ENCODE results near the gene PDE7B. TPM values are rescaled to one million over a fixed set of nuclear protein-coding genes. Genes with fewer than 3 reads are reported as not detected.

Gene PDE7B
- total RNA-seq, 2 experiments from 2014 or later, result 0.38 to 0.40 TPM

DNA sequence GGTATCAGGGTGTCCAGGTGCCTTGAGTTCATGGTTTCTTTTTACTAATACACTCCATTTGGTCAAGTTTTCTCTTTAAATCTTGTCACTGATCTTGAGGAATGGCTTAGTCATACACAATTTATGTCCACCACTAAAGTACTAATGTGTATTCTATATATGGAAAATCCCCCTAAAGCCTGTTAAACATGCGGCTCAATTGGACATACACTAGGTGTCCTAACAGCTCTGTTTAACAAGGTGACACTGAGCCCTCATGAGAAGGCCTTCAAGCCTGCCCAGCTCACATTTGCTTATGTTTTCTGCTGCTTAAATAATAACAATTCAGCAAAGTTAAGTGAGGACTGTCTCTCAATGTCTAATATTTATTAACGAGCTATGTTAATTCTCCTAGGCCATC, 31.5 kb downstream of the PDE7B start:
- POLR2A ChIA-PET, result no interaction called here

DNA sequence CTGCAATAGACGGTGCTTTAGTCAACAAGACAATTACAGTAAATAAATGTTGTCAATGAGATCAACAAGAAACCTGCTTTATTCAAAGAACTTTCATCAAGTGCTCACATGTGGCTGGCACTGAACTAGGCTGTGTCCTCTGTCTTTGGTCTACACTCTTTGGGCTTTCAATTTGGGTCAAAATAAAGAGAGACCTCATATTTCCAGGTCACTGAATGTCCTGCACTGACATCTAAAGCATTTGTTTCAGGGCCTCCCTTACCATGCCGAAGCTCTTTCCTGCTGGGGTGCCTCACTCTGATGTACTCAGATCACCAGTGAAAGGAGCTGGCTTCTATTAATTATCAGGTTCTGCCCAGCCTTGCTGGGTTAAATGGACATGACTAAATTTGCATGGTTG, 32.0 kb downstream of the PDE7B start:
- ChIA-PET POLR2A (no interaction called here), CTCF (no interaction called here)

More for the DNA sequence above, 31.5 kb downstream of the PDE7B start:
- CTCF ChIA-PET, result no interaction called here

DNA sequence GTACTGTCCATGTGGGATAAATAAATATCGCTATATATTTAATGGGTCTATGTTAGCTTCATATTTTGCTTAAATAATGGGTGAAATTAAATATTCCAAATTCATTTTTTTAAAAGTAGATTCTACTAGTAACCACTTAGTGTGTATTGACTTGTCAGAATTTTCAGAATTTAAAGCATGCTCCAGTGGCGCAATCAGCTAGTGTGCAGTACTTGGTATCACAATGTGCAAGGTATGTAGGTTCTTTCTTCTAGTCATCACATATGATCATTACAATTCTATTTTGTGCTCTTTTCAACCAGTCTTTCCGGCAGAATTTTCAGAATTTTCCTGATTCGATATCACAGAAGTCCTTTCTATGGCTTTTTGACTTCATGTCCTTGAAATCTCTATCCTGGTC, 32.6 kb downstream of the PDE7B start:
- ChIA-PET POLR2A (no interaction called here), CTCF (no interaction called here)

DNA sequence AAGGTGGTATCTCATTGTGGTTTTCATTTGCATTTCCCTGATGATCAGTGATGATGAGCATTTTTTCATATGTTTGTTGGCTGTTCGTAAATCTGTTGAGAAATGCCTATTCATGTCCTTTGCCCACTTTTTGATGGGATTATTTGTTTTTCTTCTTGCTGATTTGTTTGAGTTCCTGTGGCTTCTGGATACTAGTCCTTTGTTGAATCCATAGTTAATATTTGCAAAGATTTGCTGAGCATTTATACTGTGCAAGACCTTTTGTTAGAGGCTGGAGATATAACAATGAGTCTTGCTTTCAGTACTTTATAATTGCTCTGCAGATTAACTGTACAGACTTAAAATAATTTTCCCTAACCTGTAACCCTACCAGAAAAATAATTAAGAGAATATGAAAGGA, 35.6 kb downstream of the PDE7B start:
- CTCF ChIA-PET, result no interaction called here
- POLR2A ChIA-PET, result no interaction called here

DNA sequence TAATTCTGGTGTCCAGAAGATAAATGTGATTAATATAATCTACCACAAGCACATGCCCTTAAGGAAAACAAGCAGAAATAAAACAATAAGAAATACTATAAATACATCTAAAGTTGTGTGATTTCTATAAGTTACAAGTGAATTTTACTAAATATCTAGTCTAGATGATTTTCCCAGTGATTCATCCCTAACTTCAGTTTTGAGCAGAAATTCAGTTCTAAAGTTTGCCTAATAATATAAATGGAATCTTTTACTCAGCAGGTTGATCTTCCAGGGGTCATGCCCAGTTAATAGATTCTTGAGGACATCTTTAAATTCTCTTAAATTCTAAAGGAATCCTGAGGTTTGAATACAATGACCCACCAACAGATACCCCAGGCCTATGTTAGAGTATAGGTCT, 37.3 kb downstream of the PDE7B start:
- ChIA-PET CTCF (no interaction called here), POLR2A (no interaction called here)

DNA sequence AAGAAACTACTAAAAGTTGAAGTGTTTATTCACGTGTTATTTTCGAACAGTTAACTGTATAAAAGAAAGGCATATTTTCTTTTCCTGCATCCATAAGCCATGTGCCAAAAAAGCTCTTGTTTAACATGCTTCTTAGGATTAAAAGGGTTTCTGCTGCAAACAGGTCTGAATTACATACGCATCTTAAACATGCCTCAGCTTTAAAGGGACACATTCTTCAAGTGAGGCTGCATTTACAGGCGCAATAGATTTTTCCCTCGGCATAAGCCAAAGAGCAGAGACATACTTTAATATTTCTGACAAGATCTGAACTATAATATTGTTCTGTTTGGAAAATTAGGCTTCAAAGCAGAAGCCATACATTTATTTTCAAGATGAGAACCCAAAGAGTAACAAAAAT, 39.4 kb downstream of the PDE7B start:
- ChIA-PET POLR2A (no interaction called here), CTCF (no interaction called here)

DNA sequence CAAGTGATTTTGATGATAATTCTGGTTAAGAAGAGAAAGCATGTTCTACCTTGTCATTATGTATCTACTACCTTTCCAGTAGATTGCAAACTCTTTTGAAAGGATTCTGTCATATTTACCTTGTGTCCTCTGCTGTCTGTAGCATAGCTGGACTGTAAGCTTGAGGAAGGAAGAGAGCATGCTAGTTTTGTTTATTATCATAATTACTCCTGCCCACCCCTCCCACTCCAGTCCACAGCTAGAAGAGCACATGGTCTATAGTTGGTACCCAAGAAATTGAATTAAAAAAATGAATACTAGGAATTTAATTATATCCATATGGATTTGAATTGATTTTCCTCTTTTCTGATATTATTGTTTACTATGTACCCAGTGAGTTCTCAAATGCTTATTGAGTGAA, 40.2 kb downstream of the PDE7B start:
- CTCF ChIA-PET, result no interaction called here
- POLR2A ChIA-PET, result no interaction called here

DNA sequence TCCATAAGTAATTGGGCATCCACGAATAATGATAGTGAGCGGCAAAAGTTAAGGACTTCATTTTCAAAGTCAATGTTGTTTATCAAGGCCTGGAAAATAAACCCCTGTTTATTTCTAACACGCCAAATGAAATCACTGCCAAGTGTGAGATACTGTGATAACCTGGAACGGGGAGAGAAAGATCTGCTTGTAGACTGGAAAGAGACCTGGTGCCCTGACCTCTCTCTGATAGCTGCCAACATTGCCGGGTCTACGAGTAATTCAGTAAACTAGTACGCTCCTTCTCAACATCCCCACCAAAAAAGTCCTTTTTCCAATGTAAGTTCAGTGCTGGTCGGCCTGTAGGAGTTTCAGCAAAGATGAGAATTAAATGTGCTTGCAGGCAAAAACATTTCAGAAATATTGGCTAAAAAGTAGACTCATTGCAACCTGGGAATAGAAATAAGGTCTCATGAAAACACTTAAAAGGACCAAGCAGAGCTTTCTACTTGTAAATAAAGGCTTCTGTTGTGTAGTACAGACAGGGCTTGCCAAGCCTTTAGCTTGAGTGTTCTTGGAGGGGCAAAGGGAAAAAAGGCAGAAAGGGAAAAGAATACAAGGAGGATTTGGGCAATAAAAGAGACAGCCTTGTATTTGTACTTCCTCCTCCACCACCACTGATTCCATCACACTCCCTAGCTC, 43.9 kb downstream of the PDE7B start:
- POLR2A ChIA-PET, result no interaction called here
- CTCF ChIA-PET, result no interaction called here

DNA sequence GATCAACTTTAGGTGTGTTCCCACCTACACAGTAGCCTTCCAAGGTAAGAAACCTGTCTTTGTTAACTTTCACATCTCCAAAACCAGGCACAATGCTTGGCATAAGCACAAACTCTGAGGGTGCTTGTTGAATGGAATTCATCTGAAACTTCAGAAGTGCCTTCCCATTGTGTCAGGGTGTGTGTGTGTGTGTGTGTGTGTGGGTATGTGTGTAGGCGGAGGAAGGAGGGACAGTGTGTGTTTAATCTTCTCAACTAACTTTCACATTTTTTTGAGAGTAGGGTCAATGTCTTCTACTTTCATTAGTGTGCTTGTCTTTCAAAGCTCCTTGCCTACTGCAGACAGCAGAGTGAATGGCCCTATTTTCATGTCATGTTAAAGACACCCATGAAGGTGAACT, 45.6 kb downstream of the PDE7B start:
- CTCF ChIA-PET, result no interaction called here
- POLR2A ChIA-PET, result no interaction called here

DNA sequence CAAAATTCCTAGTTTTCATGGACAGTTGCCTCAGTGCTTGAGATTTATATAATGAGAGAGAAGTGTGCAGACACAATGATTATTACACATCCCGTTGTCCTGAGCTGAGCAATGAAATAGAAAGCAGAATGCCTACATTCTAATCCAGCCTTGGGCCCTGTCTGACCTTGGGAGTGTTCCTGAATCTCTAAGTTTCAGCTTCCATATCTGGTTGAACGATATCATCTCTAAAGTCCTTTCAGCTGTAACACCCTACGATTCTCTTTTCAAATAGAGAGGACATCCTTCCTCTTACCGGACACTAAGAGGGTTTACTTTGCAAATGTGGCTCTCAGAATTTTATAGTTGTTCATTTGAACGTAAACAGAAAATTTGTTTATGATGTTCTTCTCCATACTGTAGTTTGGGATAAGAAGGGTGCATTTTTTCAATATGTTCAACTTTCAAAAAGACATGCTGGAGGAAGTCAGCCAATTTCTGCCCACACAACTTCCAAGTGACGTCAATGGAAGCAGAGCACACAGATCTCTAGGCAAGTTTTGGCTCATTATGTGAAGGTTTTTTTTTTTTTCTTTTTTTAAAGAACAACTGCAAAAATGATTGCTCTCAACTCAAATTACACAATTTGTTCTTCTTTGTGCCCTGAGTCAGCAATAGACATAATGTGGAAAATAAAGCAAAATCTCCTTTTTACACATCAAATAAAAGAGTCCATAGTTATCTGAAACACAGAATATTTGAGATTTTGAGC, 50.4 kb downstream of the PDE7B start:
- POLR2A ChIA-PET, result no interaction called here

DNA sequence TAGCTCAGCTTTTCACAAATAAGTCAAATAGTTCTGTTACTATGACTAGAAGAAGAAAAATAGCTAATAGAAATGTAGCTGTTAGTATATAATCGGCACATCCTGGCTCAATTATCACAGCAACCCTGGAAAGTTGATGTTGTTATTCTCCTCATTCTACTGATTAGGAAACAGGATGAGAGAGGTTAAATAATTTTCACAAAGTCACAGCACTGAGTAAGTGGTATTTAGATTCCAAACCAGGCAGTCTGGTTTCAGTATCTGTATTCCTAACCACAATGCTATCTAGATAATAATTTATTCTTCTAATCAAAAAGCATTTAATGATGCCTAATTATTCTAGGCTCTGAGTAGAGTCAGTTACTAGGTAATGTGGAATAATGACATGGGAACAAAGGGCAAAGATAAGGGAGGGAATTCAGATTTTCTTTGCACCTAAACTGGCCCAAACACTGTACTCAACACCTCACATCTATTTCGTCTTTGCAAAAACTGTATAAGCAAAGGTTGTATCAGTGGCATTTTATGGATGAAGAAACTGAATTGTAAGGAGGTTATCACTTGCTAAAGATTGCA, 51.3 kb downstream of the PDE7B start:
- ChIA-PET POLR2A (no interaction called here), CTCF (no interaction called here)

More for the DNA sequence above, 50.4 kb downstream of the PDE7B start:
- CTCF ChIA-PET, result no interaction called here

DNA sequence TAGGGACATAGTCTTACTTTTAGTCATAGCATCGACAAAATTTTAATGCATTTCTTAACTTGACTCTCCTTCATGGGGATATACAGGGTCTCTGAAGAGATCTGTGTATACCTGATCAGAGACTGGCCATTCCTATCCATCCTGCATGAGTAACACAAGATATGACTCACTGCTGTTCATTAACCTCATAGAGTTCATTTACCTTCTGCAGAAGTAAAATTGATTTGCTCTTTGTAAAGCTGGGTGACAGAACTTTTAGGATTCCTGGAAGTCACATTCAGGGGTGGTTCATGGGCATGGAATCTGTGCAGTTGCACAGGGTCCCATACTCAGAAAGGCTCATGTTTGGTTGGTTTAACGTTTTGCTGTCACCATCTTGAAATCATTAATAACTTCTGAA, 53.2 kb downstream of the PDE7B start:
- ChIA-PET POLR2A (no interaction called here), CTCF (no interaction called here)

DNA sequence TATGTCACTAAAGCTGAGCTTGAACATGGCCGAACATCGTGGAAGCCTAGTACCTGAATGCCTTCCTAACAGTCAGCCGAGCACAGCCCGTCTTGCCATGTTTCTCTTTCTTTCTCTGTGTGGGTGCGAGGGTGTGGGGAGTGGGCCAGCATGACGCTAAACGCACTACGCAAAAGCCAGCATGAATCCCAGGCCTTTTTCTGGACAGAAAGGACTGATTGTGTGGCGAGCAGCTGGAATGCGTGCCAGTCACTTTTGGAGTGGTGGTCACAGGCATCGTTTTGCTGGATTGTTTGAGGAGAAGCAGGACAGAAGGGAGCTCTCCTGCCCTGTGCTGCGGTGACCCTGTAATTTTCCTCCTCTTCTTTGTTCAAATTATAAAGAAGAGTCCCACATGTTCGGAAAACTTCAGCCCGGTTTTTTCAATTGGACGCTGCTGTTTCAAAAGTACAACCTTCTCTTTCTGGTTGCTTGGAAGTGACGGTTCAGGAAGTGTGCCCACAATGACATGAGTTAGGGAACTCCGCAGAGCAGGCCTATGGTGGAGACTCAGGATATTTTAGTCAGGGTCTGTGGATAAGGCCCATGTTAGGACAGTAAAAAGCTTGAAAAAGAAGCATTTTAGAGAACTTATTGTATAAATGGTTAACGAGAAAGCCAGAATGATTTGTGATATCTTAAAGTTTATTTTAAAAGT, 54.3 kb downstream of the PDE7B start:
- ChIA-PET CTCF (no interaction called here), POLR2A (no interaction called here)

DNA sequence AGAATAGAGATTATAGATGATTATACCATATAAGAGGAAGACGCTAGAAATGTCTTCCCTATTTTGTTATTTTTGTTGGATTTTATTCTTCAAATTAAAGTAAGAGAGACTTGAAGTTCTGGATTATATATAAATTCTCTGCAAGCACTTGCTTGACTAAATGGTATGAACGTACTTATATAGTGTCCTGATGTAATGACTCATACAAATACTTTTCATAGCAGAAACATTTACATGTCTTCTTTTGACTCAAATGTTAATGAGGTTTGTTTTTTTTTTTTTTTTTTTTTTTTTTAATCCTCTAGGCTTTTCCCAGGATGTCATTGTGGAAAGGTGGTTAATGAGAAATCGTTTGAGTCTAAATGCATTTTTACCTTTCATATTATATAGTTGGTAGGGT, 55.0 kb downstream of the PDE7B start:
- CTCF ChIA-PET, result no interaction called here
- POLR2A ChIA-PET, result no interaction called here

DNA sequence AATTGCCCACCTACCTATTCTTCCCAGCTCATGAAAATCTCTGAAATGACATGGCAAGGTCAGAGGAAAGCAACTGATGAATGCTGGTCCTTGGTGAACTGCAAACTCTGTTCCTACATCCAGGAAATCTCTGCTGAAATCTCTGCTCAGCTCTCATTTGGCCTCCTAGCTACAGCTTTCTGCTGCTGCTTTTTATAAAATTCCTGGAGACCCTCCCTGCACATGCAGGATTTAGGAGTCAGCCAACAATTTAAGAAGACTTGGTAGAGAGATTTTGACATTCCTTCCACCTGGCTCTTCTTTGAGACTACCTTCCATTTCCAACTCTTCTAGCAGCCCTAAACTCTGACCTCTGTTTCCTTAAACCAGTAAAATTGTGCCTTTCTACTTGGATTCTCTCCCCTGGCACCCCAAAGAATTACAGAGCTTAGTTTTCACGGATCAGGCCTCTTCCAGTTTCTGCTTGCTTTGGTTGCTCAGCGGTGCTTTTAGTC, 55.5 kb downstream of the PDE7B start:
- POLR2A ChIA-PET, result no interaction called here
- CTCF ChIA-PET, result no interaction called here

DNA sequence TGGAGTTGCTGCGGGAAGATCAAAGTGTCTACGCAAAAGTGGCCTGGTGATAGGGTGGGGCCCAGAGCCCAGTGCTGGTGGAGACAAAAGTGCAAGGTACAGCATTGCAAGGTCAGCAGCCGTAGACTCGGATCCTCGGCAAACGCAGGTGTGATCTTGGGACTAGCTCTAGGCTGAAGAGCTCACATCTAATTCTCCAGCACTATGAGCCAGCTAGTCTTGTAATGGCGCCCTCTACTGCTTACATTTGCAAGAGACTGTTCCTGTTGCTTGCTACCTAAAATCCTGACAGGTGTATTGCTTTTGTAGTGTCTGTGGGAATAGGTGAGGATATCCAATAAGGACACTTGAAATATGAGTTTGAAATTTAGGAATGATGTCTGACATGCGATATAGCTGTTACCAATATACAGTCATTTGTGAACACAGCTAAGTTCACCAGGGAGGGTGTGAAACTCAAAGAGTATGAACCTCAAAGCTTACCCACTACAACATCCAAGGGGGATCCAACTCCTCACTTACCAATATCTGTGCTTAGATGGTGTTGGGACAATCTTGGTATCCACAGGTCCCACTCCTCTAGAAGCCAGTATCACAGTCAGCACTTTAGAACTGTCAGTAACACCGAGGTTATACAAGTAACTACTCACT, 58.4 kb downstream of the PDE7B start:
- CTCF ChIA-PET, result interaction anchor here (0.8 to 1.2 kb wide), 6 partner anchors 9 to 406 kb away, joined by 3 to 5 read pairs (median 3); no protein-coding TSS in a partner anchor
- POLR2A ChIA-PET, result no interaction called here

DNA sequence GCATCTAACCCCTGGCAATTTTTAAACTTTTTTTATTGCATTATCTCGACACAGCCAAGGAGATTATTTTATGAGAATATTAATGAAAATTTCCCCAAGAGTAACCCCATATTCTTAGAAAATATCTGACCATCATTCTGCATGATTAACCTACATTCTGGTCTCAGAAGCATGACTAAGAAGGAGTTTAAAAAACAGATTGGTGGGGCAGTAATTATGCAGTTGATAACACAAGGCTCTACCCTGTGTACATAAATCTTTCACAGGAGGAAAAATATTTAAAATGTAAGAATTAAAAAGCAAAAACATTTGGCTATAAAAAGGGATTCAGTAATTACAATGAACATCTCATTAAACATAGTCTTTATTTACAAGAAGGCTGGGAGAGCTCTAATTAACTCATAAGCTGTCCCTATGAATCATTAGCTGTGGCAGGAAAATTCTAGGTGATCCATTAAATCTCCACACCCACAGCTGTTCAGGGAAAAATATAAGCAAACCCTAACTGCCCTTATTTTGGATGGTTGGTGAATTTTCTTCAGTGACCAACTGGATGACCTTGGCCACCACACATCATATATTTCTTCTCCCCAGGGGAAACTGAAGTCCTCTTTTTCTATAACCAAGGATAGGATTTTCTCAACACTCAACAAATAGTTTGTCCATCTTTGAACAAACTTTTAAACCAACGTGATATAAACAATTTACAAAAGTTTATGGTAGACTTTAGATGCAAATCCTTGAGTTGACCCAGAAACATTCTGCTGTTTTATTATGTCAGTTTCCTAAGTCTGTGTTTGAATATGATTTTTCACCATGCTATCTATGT, 59.5 kb downstream of the PDE7B start:
- CTCF ChIA-PET, result interaction anchor here (1.4 kb wide), 1 partner anchor 412 kb away, joined by 4 read pairs; no protein-coding TSS in a partner anchor
- POLR2A ChIA-PET, result no interaction called here

DNA sequence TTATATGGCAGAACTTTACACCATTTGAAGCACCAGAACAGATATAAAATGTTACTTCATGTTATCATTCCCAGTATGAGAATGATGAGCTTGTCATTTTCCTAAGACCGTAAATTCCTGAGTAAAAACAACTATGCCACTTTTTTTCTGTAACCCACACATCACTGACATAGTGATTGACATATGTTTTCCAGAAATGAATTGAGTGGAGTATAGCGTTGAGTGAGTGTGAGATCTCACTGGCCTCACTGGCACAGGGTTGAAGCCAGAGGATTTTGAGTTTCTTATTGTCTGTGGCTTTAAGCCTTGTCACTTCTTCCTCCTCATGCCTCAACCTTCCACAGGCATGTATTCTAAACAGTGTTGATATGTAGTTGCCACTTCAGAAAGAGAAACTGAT, 62.3 kb downstream of the PDE7B start:
- ChIA-PET CTCF (no interaction called here), POLR2A (no interaction called here)

DNA sequence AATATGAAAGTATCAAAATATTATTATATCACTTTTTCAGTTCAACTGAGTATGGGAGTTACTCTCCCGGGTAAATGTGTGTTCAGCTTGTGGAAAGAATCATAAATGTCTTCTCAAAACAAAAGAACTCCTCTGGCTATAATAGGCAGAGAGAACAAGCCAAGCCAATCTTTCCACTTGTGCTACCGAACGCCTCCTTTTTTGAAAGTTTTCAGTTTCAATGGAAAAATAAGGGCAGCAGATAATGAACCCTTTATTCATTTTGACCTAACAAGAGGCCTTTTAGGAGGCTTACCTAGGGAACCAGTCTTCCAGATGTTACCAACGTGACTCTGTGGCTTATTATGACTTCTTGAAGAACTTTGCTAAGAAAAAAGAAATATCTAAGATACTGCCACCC, 67.5 kb downstream of the PDE7B start:
- ChIA-PET CTCF (interaction anchor here (1.4 kb wide), 1 partner anchor 9 kb away, joined by 5 read pairs; no protein-coding TSS in a partner anchor), POLR2A (no interaction called here)

Measured in activated CD8-positive, alpha-beta memory T cell treated with anti-CD3 and anti-CD28 coated beads for 36 hours (primary cell).